ENCODE data around the gene MITF. TPM values are rescaled to one million over a fixed set of nuclear protein-coding genes. Genes with fewer than 3 reads are reported as not detected.

Gene MITF
- total and polyA plus RNA-seq, 2 donors (not counting 1 experiment from before 2014, with no cell fraction given): 0.10 TPM; not detected in 1

DNA sequence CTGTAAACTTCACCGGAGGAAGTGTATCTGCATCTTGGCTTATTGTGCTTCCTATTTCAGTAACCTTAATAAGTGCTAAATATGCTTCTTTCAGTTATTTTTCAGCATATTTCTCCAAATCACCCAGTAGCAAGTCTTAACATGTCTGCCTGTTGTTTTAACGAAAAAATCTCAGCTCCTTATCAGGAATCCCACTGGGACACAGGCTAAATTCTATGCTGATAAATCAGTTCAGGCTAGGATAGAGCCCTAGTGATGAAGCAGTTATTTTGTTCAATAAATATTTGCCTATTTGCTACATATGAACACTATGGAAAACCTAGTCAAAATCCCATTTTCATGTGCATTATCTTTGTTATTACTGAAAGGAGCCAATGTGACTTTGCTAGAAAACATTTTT lies 8.2 kb upstream of the MITF start:
- Histone ChIP-seq H3K4me2 (replicated peaks; ENCODE audit: low read depth, low read length, poor library complexity, severe bottlenecking) (no peak overlapping the region), H3K9ac (ENCODE audit: low read length) (no peak overlapping the region), H3K79me2 (ENCODE audit: control insufficient read depth, insufficient read depth, low read length) (no peaks in the 10 kb centered on the region), H4K20me1 (ENCODE audit: control insufficient read depth, insufficient read depth, low read length, poor library complexity, severe bottlenecking) (no peaks in the 10 kb centered on the region), H2AFZ (ENCODE audit: insufficient read depth, low read depth, low read length, poor library complexity, severe bottlenecking) (no peak overlapping the region), H3K27ac (ENCODE audit: low read length in 2 of 2) (no peak overlapping the region), H3K27me3 (replicated peaks in 1 of 4; ENCODE audit: control extremely low read depth in 1 of 4, control insufficient read depth in 3 of 4, insufficient read depth in 4 of 4, low read length in 3 of 4) (peaks cover 0 to 7% (median 0%) of the 10 kb centered on the region in 4 experiments), H3K4me1 (ENCODE audit: control insufficient read depth in 2 of 2, insufficient read depth in 2 of 2, low read length in 2 of 2) (no peaks in the 10 kb centered on the region), H3K9me3 (ENCODE audit: control extremely low read depth in 1 of 3, control insufficient read depth in 2 of 3, insufficient read depth in 1 of 3, low read length in 2 of 3) (no peaks in the 10 kb centered on the region), H3K4me3 (ENCODE audit: control extremely low read depth in 1 of 5, extremely low read depth in 1 of 5, insufficient read depth in 1 of 5, low read depth in 2 of 5, low read length in 4 of 5) (no peak overlapping the region), H3K36me3 (replicated peaks in 1 of 2; ENCODE audit: control extremely low read depth in 1 of 2, control insufficient read depth in 1 of 2, extremely low read depth in 1 of 2, insufficient read depth in 2 of 2, low read length in 1 of 2) (no peaks in the 10 kb centered on the region)
- WGBS (ENCODE audit: insufficient coverage): no CpG with 5 or more reads among the region's 2 CpGs
- H3K9me3 Mint-ChIP-seq (ENCODE audit: insufficient read depth): no peaks in the 10 kb centered on the region
- no peaks in the 10 kb centered on the region for H3K4me1 Mint-ChIP-seq
- H3K4me3 Mint-ChIP-seq: no peak overlapping the region
- H3K27me3 Mint-ChIP-seq: peaks cover 17% of the 10 kb centered on the region
- no peak overlapping the region for H3K27ac Mint-ChIP-seq
- no peak for TF ChIP-seq EZH2 (IDR thresholded peaks at IDR 0.05; ENCODE audit: borderline replicate concordance, insufficient read depth, low read depth, low read length, poor library complexity, severe bottlenecking)
- TF ChIP-seq, protein P1, sequence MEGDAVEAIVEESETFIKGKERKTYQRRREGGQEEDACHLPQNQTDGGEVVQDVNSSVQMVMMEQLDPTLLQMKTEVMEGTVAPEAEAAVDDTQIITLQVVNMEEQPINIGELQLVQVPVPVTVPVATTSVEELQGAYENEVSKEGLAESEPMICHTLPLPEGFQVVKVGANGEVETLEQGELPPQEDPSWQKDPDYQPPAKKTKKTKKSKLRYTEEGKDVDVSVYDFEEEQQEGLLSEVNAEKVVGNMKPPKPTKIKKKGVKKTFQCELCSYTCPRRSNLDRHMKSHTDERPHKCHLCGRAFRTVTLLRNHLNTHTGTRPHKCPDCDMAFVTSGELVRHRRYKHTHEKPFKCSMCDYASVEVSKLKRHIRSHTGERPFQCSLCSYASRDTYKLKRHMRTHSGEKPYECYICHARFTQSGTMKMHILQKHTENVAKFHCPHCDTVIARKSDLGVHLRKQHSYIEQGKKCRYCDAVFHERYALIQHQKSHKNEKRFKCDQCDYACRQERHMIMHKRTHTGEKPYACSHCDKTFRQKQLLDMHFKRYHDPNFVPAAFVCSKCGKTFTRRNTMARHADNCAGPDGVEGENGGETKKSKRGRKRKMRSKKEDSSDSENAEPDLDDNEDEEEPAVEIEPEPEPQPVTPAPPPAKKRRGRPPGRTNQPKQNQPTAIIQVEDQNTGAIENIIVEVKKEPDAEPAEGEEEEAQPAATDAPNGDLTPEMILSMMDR (IDR thresholded peaks at IDR 0.05): no peak
- intact Hi-C loops (cut with micrococcal nuclease): no loop called here
- ATAC-seq (ENCODE audit: low read depth) (no peak), DNase-seq (no peak)
- CTCF ChIA-PET: no interaction called here
- POLR2A ChIA-PET: no interaction called here

DNA sequence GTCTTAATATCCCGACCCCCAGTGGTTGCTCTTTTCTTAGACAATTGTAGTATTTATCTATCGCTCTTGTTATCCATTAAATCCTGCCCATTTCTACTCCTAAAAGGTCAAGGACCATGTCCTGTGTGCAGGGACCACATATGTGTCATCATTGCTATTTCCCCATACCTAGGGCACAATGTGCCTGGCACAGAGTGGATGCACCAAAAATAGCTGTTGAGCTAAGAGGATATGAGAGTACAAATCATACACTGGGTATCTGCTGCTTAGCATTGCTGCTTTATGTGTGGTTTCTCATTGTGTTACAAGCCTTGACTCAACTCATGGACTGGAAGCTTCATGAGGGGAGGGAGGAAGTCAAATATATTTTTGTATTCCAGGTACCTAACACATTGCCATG lies 3.4 kb upstream of the MITF start:
- Mint-ChIP-seq H3K27ac (no peak overlapping the region), H3K4me3 (no peak overlapping the region), H3K4me1 (peaks cover 21% of the 10 kb centered on the region), H3K27me3 (peaks cover 44% of the 10 kb centered on the region), H3K9me3 (ENCODE audit: insufficient read depth) (no peaks in the 10 kb centered on the region)
- CTCF ChIA-PET: no interaction called here
- Histone ChIP-seq H3K4me2 (replicated peaks; ENCODE audit: low read depth, low read length, poor library complexity, severe bottlenecking) (no peak overlapping the region), H2AFZ (ENCODE audit: insufficient read depth, low read depth, low read length, poor library complexity, severe bottlenecking) (no peak overlapping the region), H3K79me2 (ENCODE audit: control insufficient read depth, insufficient read depth, low read length) (no peaks in the 10 kb centered on the region), H3K9ac (ENCODE audit: low read length) (no peak overlapping the region), H3K4me1 (ENCODE audit: control insufficient read depth in 2 of 2, insufficient read depth in 2 of 2, low read length in 2 of 2) (peaks cover 9 to 10% of the 10 kb centered on the region in 2 donors), H3K27ac (ENCODE audit: low read length in 2 of 2) (no peak overlapping the region), H3K9me3 (ENCODE audit: control extremely low read depth in 1 of 3, control insufficient read depth in 2 of 3, insufficient read depth in 1 of 3, low read length in 2 of 3) (peaks cover 0 to 3% (median 0%) of the 10 kb centered on the region in 3 donors), H3K36me3 (replicated peaks in 1 of 2; ENCODE audit: control extremely low read depth in 1 of 2, control insufficient read depth in 1 of 2, extremely low read depth in 1 of 2, insufficient read depth in 2 of 2, low read length in 1 of 2) (no peaks in the 10 kb centered on the region), H3K27me3 (replicated peaks in 1 of 4; ENCODE audit: control extremely low read depth in 1 of 4, control insufficient read depth in 3 of 4, insufficient read depth in 4 of 4, low read length in 3 of 4) (peaks cover 0 to 27% (median 15%) of the 10 kb centered on the region in 4 experiments), H4K20me1 (ENCODE audit: control insufficient read depth, insufficient read depth, low read length, poor library complexity, severe bottlenecking) (no peaks in the 10 kb centered on the region), H3K4me3 (ENCODE audit: control extremely low read depth in 1 of 5, extremely low read depth in 1 of 5, insufficient read depth in 1 of 5, low read depth in 2 of 5, low read length in 4 of 5) (no peak overlapping the region)
- DNase-seq: no peak
- no peak for TF ChIP-seq EZH2 (IDR thresholded peaks at IDR 0.05; ENCODE audit: borderline replicate concordance, insufficient read depth, low read depth, low read length, poor library complexity, severe bottlenecking)
- TF ChIP-seq, protein P1 (IDR thresholded peaks at IDR 0.05): no peak
- no peak for ATAC-seq (ENCODE audit: low read depth)
- intact Hi-C loops (cut with micrococcal nuclease): no loop called here
- WGBS (ENCODE audit: insufficient coverage): 100% methylated on average over 1 of the region's 2 CpGs
- POLR2A ChIA-PET: no interaction called here
